PC-3 (cell line): Measurements from ENCODE around the gene C1orf159. TPM values are rescaled to one million over a fixed set of nuclear protein-coding genes. Genes with fewer than 3 reads are reported as not detected.

Experiments
- ATAC-seq: fragments of 200-7000 bp; cut with Tn5 transposase; 2 replicates; pipeline ENCODE4 v1.9.1; 2020; ENCODE audit warnings: mild to moderate bottlenecking, moderate library complexity
- BruUV-seq: library from RNA; stranded (reverse); fragments of 400-500 nt; replicated peaks from 2 replicates; lab custom pipeline; 2021; lab: Mats Ljungman, UMichigan
- CTCF ChIA-PET: fragments of 300-600 bp; sonication (Branson Sonifier 250); formaldehyde crosslinking; loops from one replicate; lab custom pipeline; 2022; ENCODE audit warnings: antibody characterized with exemption; lab: Charles Lee
- POLR2A ChIA-PET: fragments of 300-600 bp; sonication (Branson Sonifier 250); formaldehyde crosslinking; loops from one replicate; lab custom pipeline; 2022; ENCODE audit warnings: antibody characterized with exemption; ENCODE audit not compliant: unreplicated experiment; lab: Charles Lee
- DNase-seq: peaks from one replicate; pipeline ENCODE4 v3.0.0-alpha.2; 2015
- H2AFZ ChIP-seq: fragments of 300-600 bp; sonication (generic); 2 replicates; pipeline ENCODE4 v1.6.0; 2016; ENCODE audit warnings: antibody characterized with exemption, low read length
- H3F3A ChIP-seq: fragments of 300-600 bp; sonication (generic); one replicate; pipeline ENCODE4 v1.6.0; 2017; ENCODE audit warnings: antibody characterized with exemption, low read length, control low read depth, mild to moderate bottlenecking; ENCODE audit not compliant: unreplicated experiment
- H3K27ac ChIP-seq: fragments of 300-600 bp; sonication (generic); 2 replicates; pipeline ENCODE4 v1.5.1; 2016; ENCODE audit warnings: mild to moderate bottlenecking, low read length
- H3K27me3 ChIP-seq: fragments of 300-600 bp; sonication (generic); 2 replicates; pipeline ENCODE4 v1.6.1; 2016; ENCODE audit warnings: low read length, mixed read lengths
- H3K36me3 ChIP-seq: fragments of 300-600 bp; sonication (generic); 2 replicates; pipeline ENCODE4 v1.6.1; 2016; ENCODE audit warnings: low read depth, mixed run types, low read length, mixed read lengths
- H3K4me1 ChIP-seq: fragments of 300-600 bp; sonication (generic); 2 replicates; pipeline ENCODE4 v1.5.1; 2016; ENCODE audit warnings: low read length; ENCODE audit not compliant: insufficient read depth
- H3K4me2 ChIP-seq: fragments of 300-600 bp; sonication (generic); 2 replicates; pipeline ENCODE4 v1.6.0; 2016; ENCODE audit warnings: low read length
- H3K4me3 ChIP-seq: fragments of 300-600 bp; sonication (generic); 2 replicates; pipeline ENCODE4 v1.5.1; 2016; ENCODE audit warnings: mild to moderate bottlenecking, low read length, mixed read lengths
- H3K79me2 ChIP-seq: fragments of 300-600 bp; sonication (generic); 2 replicates; pipeline ENCODE4 v1.6.1; 2017; ENCODE audit warnings: low read length, mixed read lengths
- H3K9ac ChIP-seq: fragments of 300-600 bp; sonication (generic); 2 replicates; pipeline ENCODE4 v1.6.0; 2016; ENCODE audit warnings: mild to moderate bottlenecking, low read length
- H3K9me2 ChIP-seq: fragments of 300-600 bp; sonication (generic); replicated peaks from 2 replicates; pipeline ENCODE4 v1.6.1; 2016; ENCODE audit warnings: mixed run types, low read length, mixed read lengths
- H3K9me3 ChIP-seq: fragments of 300-600 bp; sonication (generic); 2 replicates; pipeline ENCODE4 v1.6.1; 2016; ENCODE audit warnings: low read length, mixed read lengths
- H4K20me1 ChIP-seq: fragments of 300-600 bp; sonication (generic); 2 replicates; pipeline ENCODE4 v1.6.1; 2016; ENCODE audit warnings: low read length, mixed read lengths
- EZH2 ChIP-seq: fragments of 300-600 bp; sonication (generic); IDR thresholded peaks from one replicate; pipeline ENCODE4 v1.6.1; 2017; ENCODE audit warnings: antibody characterized with exemption, mild to moderate bottlenecking, low read length; ENCODE audit not compliant: unreplicated experiment
- EZH2phosphoT487 ChIP-seq: fragments of 300-600 bp; sonication (generic); IDR thresholded peaks from 2 replicates; pipeline ENCODE4 v1.6.1; 2018; ENCODE audit warnings: mild to moderate bottlenecking, antibody characterized with exemption, low read length, borderline replicate concordance
- intact Hi-C: fragments of 100-400 bp; cut with micrococcal nuclease; formaldehyde crosslinking; loops from 2 replicates; pipeline ENCODE4 v1.9.0; 2023
- total RNA-seq: library from RNA; depleted of rRNA; stranded (reverse); fragments of >200 nt; gene quantifications from 2 replicates; pipeline ENCODE4 v1.2.3, GENCODE V29; 2014
- TF ChIP-seq, protein P1 (sequence below): fragments of 300-600 bp; sonication (generic); conservative IDR thresholded peaks from 2 replicates; pipeline ENCODE4 v1.5.1; 2017; ENCODE audit warnings: antibody characterized with exemption, low read depth, mild to moderate bottlenecking, low read length

Gene C1orf159
- total RNA-seq, 1 experiment from 2014 or later = 78.0 TPM

DNA sequence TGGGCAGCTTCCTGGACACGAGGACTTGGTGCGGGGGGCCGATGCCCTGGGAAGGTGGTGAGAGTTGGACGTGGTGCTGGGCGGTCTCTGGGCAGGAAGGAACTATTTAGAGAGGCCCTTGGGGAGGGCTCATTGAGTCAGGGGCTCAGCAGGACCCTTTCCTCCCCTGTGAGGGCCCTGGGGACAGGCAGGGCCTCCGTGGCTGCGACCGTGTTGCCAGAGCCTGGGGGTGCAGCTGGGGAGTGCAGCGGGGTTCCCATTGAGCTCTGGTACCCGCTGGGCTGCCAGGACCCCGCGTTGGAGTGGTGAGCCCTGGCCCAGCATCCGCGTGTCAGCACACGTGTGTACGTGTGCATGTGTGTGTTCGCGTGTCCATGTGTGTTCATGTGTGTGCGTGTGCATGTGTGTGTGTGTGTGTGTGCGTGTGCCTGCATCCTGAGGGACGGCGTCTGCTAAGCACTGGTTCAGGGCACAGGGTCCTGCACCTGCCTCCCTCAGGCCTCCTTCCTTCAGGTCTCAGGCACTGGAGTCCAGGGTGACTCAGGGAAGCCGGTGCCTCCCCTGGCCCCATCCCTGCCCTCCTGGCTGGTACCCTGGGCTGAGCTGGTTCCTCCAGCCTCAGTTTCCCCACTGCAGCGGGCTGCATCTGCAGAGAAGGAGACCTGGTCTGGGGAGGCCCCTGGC lies 52.5 kb downstream of the C1orf159 start:
- Histone ChIP-seq H4K20me1 (no peaks in the 10 kb centered on the region), H3K9me3 (no peaks in the 10 kb centered on the region), H3F3A (peaks cover 6% of the 10 kb centered on the region), H3K36me3 (no peaks in the 10 kb centered on the region), H3K79me2 (peaks cover 3% of the 10 kb centered on the region; the same call in 1 of the 2 replicates), H3K9ac (peak overlapping the region; percentile 70), H3K4me2 (peak overlapping the region; percentile 86), H3K27ac (peak overlapping the region; percentile 87), H2AFZ (no peak overlapping the region), H3K4me1 (peaks cover 66% of the 10 kb centered on the region), H3K9me2 (no peaks in the 10 kb centered on the region), H3K27me3 (no peaks in the 10 kb centered on the region), H3K4me3 (peak overlapping the region; percentile 59)
- TF ChIP-seq EZH2 (no peak), EZH2phosphoT487 (no peak)
- TF ChIP-seq, protein P1, sequence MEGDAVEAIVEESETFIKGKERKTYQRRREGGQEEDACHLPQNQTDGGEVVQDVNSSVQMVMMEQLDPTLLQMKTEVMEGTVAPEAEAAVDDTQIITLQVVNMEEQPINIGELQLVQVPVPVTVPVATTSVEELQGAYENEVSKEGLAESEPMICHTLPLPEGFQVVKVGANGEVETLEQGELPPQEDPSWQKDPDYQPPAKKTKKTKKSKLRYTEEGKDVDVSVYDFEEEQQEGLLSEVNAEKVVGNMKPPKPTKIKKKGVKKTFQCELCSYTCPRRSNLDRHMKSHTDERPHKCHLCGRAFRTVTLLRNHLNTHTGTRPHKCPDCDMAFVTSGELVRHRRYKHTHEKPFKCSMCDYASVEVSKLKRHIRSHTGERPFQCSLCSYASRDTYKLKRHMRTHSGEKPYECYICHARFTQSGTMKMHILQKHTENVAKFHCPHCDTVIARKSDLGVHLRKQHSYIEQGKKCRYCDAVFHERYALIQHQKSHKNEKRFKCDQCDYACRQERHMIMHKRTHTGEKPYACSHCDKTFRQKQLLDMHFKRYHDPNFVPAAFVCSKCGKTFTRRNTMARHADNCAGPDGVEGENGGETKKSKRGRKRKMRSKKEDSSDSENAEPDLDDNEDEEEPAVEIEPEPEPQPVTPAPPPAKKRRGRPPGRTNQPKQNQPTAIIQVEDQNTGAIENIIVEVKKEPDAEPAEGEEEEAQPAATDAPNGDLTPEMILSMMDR = no peak
- ATAC-seq (no peak), DNase-seq (no peak)
- intact Hi-C loops = loop anchor here (2.0 to 10.0 kb wide), 3 partner anchors 49 to 551 kb away; partner anchors contain the start of gene MIB2
- no TSS peak for BruUV-seq
- ChIA-PET CTCF (interaction anchor here (1.0 to 3.1 kb wide), 9 partner anchors 16 to 228 kb away, joined by 3 to 23 read pairs (median 5); partner anchors contain the start of genes AGRN, ISG15 and PERM1), POLR2A (no interaction called here)

DNA sequence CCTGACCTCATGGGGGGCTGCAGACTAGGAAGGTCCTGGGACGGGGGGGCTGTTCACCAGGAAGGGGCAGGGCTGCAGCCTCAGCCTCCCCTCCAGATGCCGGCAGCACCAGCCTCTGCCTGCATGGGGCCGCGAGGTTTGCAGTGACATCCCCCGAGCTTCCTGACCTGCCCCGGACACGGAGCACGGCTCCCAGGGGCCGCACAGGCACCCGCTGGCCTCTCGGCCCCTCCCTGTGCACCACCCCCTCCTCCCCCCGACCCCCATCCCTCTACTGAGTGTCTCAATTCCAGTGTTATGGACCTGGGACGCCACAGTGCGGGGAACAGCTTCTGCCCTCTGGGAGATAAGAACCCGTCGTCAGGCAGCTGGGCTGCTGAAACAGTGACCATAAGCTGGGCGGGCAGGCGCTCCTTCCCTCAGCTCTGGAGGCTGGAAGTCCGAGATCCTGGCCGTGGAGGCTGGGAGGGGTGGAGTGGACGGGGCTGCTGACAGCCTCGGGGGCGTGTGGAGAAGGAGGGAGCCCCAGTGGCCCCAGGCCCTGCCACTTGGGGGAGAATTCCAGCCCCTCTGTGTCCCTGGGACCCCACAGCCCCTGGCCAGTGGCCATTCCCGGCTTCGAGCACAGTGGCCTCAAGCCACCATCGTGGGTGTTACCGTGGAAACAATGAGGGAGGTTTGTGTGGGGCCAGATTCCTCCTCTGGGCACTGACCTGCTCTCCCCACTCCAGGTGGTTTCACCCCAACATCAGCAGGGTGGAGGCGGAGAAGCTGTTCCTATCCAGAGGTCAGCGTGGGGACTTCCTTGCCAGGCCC lies 53.3 kb downstream of the C1orf159 start:
- intact Hi-C loops = loop anchor here (2.0 to 10.0 kb wide), 3 partner anchors 48 to 552 kb away; partner anchors contain the start of gene MIB2
- Histone ChIP-seq H3K4me1 (peaks cover 64% of the 10 kb centered on the region), H3K9me3 (no peaks in the 10 kb centered on the region), H3K4me3 (peak overlapping the region; percentile 61), H3K27ac (peak overlapping the region; percentile 87), H3K9me2 (no peaks in the 10 kb centered on the region), H3K4me2 (peak overlapping the region; percentile 86), H3F3A (peaks cover 6% of the 10 kb centered on the region), H2AFZ (no peak overlapping the region), H3K36me3 (no peaks in the 10 kb centered on the region), H3K27me3 (no peaks in the 10 kb centered on the region), H3K79me2 (peaks cover 3% of the 10 kb centered on the region; the same call in 1 of the 2 replicates), H4K20me1 (no peaks in the 10 kb centered on the region), H3K9ac (peak overlapping the region; percentile 70)
- POLR2A ChIA-PET = interaction anchor here (1.0 kb wide), 1 partner anchor 41 kb away, joined by 3 read pairs; no protein-coding TSS in a partner anchor
- BruUV-seq = no TSS peak
- ATAC-seq (no peak), DNase-seq (no peak)
- CTCF ChIA-PET = interaction anchor here (0.7 to 3.1 kb wide), 4 partner anchors 43 to 80 kb away, joined by 3 to 23 read pairs (median 4); partner anchors contain the start of genes AGRN and PERM1
- no peak for TF ChIP-seq EZH2phosphoT487
- no peak for TF ChIP-seq EZH2
- TF ChIP-seq, protein P1 = no peak
